LoVo (cell line): ENCODE results near the gene EPHA4.

ENCODE experiments used
- DNase-seq: peaks from one replicate; pipeline ENCODE4 v3.0.0-alpha.2; 2016; ENCODE audit warnings: low spot score

EPHA4 gene

GRCh38 chr2:221473451-221473850, 98.7 kb downstream of the EPHA4 start:
- DNase-seq = no peak

- DNase-seq = no peak
These were observed 103.8 kb downstream of the EPHA4 start for GRCh38 chr2:221468317-221468716.

GRCh38 chr2:221467610-221468009, 104.5 kb downstream of the EPHA4 start:
- DNase-seq = no peak

GRCh38 chr2:221466744-221467143, 105.4 kb downstream of the EPHA4 start:
- DNase-seq = no peak

GRCh38 chr2:221465776-221466175, 106.3 kb downstream of the EPHA4 start:
- DNase-seq = no peak

- no peak for DNase-seq
These were observed 107.1 kb downstream of the EPHA4 start for GRCh38 chr2:221464971-221465370.

GRCh38 chr2:221463241-221463896, 108.7 kb downstream of the EPHA4 start:
- no peak for DNase-seq

GRCh38 chr2:221461901-221462300, 110.2 kb downstream of the EPHA4 start:
- no peak for DNase-seq

GRCh38 chr2:221460136-221460535, 112.0 kb downstream of the EPHA4 start:
- no peak for DNase-seq

GRCh38 chr2:221458578-221458977, 113.5 kb downstream of the EPHA4 start:
- no peak for DNase-seq

GRCh38 chr2:221455214-221455613, 116.9 kb downstream of the EPHA4 start:
- DNase-seq = peak; percentile 5

- no peak for DNase-seq
These were observed 117.5 kb downstream of the EPHA4 start for GRCh38 chr2:221454459-221455105.

GRCh38 chr2:221451862-221452788, 120.0 kb downstream of the EPHA4 start:
- no peak for DNase-seq

GRCh38 chr2:221450280-221450679, 121.8 kb downstream of the EPHA4 start:
- DNase-seq = no peak

GRCh38 chr2:221449406-221449805, 122.7 kb downstream of the EPHA4 start:
- DNase-seq = no peak

- no peak for DNase-seq
These were observed 123.2 kb downstream of the EPHA4 start for GRCh38 chr2:221448844-221449390.

GRCh38 chr2:221448057-221448843, 123.9 kb downstream of the EPHA4 start:
- DNase-seq = no peak

GRCh38 chr2:221447310-221447709, 124.8 kb downstream of the EPHA4 start:
- DNase-seq = no peak

GRCh38 chr2:221446140-221446539, 126.0 kb downstream of the EPHA4 start:
- DNase-seq = no peak

- peak; percentile 56 for DNase-seq
These were observed 128.0 kb downstream of the EPHA4 start for GRCh38 chr2:221444106-221444505.

- DNase-seq = no peak
These were observed 128.5 kb downstream of the EPHA4 start for GRCh38 chr2:221443645-221444044.

- DNase-seq = no peak
These were observed 130.0 kb downstream of the EPHA4 start for GRCh38 chr2:221442128-221442527.
